COLO668 (cell line): ENCODE data around the gene DOK3.
"Not testable (repeated sequence)": the region's sequence is repeated elsewhere in the genome, so short reads cannot be mapped to it uniquely, and the experiment has no call there.

ENCODE experiments used
- DNase-seq: peaks from one replicate; lab custom pipeline; 2025; ENCODE audit not compliant: unreplicated experiment; lab: John Stamatoyannopoulos, UW

Gene DOK3

GRCh38 chr5:177498013-177498787 lies 11.4 kb downstream of the DOK3 start:
- DNase-seq = peak; percentile 30

GRCh38 chr5:177497292-177498012 lies 12.2 kb downstream of the DOK3 start, which contains the start of gene PDLIM7:
PDLIM7 (minus strand) TSS chr5:177497604; CDS start chr5:177496512, 1,092 bp downstream.
- peak; percentile 83 for DNase-seq

- DNase-seq = peak; percentile 38
Measured at GRCh38 chr5:177496727-177497291, 12.8 kb downstream of the DOK3 start.

GRCh38 chr5:177496070-177496726 lies 13.4 kb downstream of the DOK3 start:
- peak; percentile 11 for DNase-seq

- no peak for DNase-seq
Measured at GRCh38 chr5:177495243-177496060, 14.2 kb downstream of the DOK3 start.

GRCh38 chr5:177494346-177495195 lies 15.1 kb downstream of the DOK3 start:
- no peak for DNase-seq

- DNase-seq = no peak
Measured at GRCh38 chr5:177493795-177494345, 15.8 kb downstream of the DOK3 start.

- DNase-seq = no peak
Measured at GRCh38 chr5:177492841-177493240, 16.8 kb downstream of the DOK3 start.

GRCh38 chr5:177491983-177492746 lies 17.5 kb downstream of the DOK3 start:
- DNase-seq = no peak

GRCh38 chr5:177491429-177491945 lies 18.1 kb downstream of the DOK3 start:
- DNase-seq = peak; percentile 40

GRCh38 chr5:177490992-177491391 lies 18.6 kb downstream of the DOK3 start:
- DNase-seq = no peak

GRCh38 chr5:177490311-177490991 lies 19.2 kb downstream of the DOK3 start:
- no peak for DNase-seq

GRCh38 chr5:177489119-177489716 lies 20.4 kb downstream of the DOK3 start:
- peak; percentile 54 for DNase-seq

GRCh38 chr5:177487975-177488374 lies 21.7 kb downstream of the DOK3 start:
- no peak for DNase-seq

- no peak for DNase-seq
Measured at GRCh38 chr5:177487144-177487543, 22.5 kb downstream of the DOK3 start.

GRCh38 chr5:177486256-177486655 lies 23.4 kb downstream of the DOK3 start:
- no peak for DNase-seq

GRCh38 chr5:177485753-177486152 lies 23.9 kb downstream of the DOK3 start:
- DNase-seq = not testable (repeated sequence)
